CD1c-positive myeloid dendritic cell (primary cell): ENCODE data around the gene USP10.
A peak's percentile ranks its signal among the peaks of the same experiment; 100 is the strongest.

Experiments used
- DNase-seq: peaks from one replicate; pipeline ENCODE4 v3.0.0-alpha.2; 2016; ENCODE audit errors: extremely low spot score

The USP10 gene

DNA sequence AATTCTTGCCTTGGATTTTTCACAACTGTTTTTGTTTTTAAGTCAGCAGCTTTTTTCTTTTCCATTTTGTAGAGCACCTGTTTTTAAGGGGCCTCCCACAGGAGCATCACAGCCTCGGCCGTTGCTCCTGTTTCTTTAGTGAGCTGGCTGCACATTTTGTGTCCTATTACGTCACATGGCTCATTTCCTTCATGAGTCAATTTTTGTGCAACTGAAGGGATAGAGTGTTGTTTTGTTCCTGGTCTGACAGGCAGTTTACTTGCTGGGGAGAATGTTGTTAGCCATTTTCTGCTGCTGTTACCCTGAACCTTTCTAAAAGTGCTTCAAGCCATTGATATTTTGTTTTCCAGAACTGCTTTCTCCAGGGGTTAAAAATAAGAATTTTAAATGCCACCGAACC, 75.0 kb downstream of the USP10 start:
- DNase-seq: peak; percentile 60

DNA sequence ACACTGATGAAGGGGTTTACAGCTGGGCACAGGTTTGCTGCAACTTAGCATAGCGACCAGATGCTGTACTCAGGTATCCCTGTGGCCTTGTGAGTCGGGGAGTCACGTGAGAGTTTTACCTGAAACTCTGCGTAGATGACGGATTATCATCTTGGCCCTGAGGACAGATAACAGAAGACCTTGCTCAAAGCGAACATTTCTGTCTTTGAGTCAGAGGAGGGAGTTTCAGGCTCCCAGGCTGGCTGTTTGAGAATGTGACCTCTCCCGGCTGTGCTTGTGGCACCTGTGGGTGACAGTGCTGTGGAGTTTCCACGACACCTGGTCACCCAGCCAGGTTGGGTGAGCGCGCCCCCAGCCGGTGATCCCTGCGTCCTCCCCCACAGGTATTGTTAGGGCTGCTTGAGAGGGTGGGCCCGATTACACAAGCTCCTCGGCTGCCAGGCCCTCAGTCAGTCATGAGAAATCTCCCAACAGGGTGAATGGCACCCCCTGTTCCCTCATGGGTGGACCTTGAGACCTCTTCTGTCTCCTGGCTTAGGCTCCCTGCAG, 75.5 kb downstream of the USP10 start:
- DNase-seq: no peak

DNA sequence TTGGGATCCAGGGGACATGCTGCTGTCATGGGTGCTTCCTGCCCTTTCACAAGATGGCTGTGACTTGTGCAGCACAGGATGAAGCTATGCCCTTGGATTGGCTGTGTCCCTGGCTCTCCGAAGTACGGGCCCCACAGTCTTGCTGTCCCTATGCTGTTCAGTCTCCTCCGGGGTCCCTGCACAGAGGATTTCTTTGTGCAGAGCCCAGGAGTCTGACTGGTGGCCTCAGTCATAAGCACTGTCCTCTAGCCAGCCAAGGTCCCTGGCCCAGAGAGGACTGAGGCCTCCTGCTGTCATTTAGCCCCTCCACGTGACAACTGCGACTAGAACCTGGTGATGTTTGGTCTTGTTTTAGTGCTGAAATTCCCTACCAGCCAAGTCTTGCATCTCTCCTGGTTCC, 77.6 kb downstream of the USP10 start:
- no peak for DNase-seq

DNA sequence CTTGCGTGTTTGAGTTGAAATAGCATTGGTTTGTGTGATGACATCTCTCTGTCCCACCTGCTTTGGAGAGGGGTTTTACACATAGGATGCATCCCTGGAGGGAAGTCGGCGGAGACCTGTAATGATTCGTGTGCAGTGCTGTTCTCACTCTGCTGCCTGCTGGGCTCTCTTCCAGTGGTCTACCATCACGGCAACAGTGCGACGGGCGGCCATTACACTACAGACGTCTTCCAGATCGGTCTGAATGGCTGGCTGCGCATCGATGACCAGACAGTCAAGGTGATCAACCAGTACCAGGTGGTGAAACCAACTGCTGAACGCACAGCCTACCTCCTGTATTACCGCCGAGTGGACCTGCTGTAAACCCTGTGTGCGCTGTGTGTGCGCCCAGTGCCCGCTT, 78.9 kb downstream of the USP10 start:
- DNase-seq: no peak

DNA sequence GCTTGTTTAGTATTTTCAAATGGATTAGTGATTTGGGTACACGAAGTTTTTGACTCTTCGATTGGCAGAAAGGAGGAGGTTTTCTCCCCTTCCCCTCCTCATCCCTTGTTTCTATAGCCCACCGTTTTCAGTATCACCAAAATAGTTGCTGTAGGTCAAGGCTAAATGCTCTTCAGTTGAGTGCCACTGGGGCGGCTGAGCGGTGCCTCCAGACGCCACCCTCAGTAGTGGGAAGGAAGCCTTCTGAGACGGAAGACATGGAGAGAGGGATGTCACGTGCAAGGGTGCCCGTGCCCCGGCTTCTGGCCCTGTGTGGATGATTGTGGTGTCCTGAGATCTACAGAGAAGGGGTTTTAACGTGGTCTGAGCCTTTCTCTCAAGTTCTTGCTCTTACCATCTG, 80.3 kb downstream of the USP10 start:
- DNase-seq: no peak

DNA sequence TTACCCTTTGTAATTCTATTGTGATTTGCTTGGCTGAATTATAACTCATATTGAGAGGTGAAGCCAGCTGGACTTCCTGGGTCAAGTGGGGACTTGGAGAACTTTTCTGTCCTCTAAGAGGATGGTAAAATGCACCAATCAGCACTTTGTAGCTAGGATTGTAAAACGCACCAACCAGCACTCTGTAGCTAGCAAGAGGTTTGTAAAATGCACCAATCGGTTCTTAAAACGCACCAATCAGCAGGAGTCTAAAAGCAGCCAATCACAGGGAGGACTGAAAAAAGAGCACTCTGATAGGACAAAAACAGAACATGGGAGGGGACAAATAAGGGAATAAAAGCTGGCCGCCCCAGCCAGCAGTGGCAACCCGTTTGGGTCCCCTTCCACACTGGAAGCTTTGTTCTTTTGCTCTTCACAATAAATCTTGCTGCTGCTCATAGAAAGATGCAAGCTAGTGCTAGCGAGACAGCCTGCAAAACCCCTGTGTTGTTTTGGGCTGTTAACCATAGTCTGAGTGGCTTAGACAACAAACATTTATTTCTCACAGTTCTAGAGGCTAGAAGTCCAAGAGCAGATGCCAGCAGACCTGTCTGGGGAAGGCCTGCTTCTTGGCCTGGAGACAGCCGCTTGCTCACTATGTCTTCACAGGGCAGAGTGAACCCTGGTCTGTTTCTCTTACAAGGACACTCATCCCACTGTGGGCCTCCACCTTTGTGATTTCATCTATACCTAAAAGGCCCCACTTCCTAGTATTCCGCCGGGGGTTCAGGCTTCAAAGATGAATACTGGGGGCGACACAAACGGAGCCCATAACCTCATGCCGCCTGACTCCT, 81.0 kb downstream of the USP10 start:
- no peak for DNase-seq

DNA sequence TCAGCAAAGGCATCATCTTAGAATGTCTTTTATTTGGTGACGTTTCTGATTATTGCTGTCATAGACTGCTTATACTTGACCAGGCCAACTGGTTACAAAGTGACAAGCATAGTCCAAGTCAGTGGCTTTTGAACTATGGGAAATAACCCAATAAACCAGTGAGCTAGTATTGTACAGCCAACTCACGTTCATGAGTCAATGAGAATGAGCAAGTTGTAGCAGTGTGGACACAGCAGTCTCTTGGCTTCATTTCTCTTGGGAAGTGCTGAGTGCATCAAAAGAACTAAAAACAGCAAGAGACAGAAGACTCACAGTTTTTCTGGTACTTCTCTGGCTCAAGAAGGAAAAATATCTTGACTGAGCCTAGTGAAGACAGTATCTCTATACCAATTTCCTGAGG, 83.0 kb downstream of the USP10 start:
- no peak for DNase-seq

DNA sequence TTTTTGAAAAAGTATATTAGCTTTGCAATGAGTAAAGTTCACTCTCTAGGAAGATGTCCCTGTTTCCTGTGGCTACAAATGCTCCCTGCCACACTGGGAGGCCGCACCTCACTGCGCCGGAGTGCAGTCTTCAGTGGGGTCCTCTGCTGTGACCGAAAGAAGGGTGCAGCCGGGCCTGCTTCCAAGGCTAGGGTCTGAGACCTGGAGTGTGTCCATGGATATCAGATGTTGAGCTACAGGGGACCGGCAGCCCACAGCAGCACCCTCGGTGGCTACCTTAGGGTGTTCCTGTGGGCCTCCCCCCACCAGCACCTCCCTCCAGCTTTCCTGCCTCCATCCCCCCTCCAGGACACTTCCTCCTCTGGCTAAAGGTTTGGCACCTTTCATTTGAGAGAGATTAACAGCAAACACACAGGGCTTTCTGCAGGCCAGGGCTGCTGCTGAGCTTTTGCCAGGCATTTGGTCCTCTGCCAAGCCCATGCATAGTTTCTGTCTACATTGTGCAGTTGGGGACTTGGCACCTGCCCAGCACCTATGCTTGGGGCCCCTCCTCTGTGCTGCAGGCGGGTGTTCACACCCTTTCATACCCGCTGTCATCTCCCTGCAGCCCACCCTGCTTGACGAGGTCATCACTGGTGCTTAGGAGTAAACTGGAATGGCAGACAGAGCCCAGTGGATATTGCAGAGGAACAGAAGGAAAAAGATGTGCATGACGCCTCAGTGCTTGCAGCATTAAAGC, 86.2 kb downstream of the USP10 start:
- DNase-seq: no peak

DNA sequence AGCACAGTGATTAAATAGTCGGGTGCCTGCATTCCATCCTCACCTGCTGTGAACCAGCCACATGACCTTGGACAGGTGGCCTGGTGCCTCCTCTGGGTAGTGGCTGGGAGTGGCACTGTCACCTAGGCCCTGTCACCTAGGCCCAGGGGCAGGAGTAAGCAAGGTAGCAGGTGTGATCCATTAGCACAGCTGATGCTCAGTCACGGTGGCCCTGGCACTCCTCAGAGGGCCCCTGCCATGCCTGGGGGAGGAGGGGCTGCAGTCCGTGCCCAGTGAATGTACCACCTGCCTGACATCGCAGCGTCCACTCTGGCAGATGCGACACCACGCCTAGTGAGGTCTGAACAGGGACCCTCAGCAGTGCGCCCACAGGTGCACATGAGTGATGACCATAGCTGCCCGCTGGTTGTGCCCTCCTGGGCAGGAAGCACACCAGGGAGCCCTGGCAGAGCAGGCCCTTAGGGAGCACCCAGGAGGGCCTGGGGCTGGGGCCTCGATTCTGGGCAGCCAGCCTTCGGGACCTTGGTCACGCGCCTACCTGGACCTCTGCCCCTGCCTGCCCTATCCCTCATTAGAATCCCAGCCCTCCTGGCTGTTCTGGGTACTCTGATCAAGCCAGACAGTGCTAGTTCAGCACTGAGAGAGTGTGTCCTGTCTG, 86.9 kb downstream of the USP10 start:
- no peak for DNase-seq

DNA sequence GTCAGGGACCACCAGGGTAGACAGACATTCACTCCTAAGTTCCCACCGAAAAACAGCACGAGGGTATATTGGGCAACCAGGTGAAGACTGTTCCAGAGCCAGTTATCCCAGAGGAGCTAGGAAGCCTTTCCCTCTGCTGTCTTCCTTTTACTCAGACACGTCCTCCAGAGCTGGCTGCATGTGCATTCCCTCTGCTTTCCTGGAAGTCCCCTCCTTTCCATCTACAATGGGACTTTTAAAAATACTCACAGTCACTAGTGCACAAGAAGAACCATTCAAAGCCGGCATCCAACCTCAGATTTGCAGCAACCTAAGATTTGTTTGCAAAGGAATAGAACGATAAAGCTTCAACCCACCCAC, 87.4 kb downstream of the USP10 start:
- DNase-seq: no peak

DNA sequence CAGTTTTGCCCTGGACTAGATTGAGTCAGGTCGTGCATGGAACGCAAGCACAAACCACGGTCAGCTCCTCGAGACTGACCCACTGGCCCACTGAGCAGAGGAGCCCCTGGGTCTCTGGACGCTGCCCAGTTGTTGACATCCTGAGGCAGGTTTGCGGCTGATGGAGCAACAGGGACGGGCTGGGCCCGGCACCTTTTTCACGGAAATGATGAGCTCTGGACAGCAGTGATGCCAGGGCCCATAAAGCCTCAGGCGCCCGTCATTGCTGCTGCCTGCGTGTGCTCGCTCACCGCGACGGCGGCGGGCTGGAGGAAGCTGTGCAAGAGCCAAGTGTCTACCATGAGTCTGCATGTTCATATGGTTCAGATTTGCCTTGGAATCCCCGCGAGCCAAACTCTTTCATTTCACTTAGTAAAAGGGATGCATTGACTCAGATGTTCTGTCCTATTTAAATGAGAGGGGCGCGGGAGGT, 89.2 kb downstream of the USP10 start:
- no peak for DNase-seq

DNA sequence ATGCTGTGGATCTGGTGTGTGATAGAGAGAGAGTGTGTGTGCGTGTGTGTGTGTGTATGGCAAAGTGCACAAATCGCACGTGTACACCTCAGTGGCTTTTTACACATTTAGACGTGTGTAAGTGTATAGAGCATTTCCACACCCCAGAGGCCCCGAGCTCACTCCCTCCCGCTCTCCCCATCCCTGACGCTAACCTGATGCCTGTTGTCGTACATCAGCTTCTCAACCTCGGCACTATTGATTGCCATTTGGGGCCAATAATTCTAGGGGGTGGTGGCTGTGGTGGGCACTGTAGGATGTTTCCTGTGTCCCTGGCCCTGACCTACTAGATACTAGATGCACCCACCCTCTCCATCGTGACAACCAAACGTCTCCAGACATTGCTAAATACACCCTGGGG, 89.6 kb downstream of the USP10 start:
- DNase-seq: no peak

DNA sequence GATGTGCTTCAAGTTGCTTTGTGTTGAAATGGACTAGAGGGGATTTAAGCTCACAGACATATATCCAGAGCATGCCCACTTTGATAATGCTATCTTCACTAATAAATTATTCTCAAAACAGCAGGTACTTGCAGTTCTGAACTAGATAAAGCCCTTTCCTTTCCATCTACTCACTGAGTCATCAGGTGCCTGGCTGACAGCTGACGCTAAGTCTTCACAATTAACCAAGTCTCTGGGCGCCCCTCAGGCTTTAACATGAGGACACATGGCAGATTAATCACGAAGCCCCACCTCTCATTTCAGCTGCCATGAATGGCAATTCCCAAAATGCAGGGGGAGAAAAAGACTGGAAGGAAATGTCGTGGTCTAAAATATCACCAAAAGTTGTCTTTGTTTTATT, 90.5 kb downstream of the USP10 start:
- DNase-seq: no peak

DNA sequence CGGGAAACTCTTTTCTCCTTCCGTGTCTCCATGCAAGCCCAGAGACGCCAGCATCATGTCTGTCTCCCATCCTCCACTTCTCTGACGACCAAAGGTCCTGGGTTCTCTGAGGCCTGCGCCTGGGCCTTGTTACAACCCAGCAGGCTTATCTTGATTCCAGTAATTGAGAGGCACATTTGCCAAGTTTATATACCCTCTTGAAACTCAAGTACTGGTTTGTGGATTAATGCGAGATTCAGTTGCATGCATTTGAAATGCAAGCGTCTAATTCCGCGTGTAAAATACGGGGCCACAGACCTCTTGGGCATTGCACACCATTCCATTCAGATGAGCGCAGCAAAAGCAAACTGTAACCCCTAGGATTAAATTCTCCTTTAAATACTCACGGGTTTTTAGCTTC, 91.3 kb downstream of the USP10 start:
- DNase-seq: no peak

DNA sequence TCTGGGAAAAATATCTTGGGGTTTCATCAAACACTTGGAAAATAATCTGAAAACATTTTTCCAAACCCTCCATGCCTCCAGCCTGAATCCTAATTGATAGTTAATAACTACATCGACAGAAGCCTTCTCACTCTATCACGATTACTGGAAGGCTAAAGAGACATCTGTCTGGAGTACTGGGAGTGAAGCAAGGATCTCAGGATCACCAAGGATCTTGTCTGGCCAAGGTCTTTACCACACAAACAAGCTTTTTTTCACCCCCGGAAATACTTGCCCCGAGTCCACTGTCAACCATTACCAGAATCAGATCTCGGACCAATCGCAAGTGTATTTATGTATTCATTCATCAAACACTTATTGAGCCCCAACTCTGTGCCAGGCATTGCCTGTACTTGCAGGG, 91.7 kb downstream of the USP10 start:
- DNase-seq: no peak

DNA sequence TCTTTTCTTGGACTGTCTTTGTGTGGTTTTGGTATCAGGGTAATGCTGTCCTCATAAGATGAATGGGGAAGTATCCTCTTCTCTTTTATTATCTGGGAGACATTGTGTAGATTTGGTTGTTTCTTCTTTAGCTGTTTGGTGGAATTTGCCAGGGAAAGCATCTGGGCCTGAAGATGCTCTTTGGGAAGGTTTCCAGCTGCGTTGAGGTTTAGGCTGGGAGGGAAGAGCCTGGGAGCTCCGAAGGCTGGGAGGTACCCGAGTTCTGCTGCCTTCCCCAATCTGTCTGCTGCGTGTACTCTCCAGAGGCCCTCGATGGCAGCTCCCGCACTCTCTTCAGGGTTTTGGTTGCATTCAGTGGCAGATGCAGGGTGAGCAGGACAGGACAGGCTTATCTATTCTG, 94.4 kb downstream of the USP10 start:
- peak; percentile 24 for DNase-seq

DNA sequence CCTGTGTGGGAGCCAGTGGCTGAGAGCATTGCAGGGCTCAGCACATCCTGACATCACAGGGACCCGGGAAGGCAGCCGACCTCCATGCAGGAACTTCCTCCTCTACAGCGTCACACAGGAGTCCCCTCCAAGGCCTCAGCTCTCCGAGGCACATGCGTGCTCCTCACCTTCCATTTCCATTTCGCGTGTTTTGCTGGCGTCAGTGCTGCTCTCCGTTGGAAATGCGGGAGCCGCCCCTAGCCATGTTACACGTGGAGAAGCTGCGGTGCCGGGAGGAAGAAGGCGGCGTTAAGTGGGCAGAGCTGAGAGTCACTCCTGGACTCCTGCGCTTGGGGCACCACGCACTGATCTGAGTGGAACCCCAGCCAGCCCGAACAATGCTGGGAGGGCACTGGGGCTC, 94.8 kb downstream of the USP10 start:
- DNase-seq: no peak

DNA sequence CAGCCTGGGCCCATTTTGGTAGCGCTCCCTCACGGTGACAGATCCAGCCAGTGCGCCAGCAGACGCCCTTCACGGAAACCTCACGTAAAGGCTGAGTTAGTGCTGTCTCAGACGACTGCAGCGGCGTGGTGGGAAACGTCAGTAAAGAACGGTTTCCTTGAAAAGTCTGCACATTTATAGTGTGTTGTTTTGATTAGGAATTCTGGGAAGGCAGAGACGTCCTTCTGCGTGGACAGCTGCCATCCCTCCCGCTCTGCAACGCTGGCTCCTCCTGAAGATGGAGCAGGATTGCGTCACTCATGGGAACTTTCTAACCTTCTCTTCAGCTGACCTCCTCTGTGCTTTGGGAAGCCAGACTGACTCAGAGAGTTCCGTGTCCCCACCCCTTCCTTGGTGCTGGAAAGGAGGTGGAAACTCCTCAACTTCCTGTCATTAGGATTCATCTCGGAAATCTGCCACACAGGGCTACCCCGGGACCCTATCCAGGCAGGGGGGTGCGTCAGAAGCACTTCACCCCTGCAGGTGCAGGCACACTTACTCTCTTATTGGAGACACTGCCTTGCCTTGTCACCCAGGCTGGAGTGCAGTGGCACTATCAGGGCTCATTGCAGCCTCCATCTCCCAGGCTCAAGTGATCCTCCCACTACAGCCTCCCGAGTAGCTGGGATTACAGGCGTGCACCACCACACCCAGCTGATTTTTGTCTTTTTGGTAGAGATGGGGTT, 95.7 kb downstream of the USP10 start:
- peak; percentile 9 for DNase-seq

DNA sequence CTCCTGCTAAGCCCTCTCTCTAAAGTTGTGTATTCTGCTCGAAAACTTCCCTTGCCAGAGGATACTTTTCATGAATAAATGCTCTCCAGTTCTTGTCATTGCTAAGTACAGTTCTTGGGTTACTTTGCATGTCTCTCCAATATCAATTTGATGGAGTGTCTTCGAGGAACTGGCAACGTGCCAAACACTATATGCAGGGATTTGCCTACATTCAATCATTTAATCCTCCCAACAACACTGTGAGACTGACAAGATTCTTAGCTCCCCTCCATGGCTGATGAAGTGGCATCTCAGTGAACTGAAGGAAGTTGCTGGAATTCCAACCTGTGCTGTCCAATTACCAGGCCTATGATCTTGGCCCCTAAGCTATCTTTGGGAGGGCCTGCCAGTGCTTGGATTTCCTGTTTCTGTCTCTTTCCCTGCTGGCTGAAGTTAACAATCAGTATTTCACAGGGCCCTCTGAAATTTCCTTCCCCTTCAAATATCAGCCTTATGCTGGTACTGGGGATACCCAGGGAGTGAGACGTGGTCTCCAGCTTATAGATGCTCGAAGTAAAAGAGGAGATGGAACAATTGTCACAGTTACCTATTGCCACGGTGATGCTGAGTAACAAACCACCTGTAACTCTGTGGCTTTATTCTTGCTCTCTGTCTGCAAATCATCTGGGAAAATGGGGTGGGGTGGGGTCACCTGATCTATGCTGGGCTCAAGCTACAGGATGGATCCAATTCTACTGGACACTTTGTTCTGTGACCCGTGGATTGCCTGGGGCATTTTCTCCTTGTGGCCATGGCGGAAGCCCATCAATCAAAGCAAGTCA, 100.6 kb downstream of the USP10 start:
- DNase-seq: no peak

DNA sequence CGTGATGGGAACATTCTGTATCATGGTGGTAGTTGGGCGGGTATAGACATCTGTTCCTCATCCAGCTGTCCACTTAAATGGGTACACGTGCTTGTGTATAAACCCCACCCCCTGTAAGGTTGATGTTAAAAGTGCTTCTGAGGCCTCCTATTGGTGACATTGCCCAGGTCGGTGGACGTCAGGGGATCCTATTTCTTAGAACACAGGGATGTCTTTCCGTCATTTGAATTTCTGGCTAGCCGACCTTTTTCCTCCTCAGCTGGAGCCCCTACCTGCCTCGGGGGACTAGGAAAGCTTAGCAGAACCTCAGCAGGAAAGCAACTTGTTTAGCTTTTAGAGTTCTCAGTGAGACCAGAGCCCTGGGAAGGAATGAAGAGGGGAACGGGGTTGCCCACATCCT, 103.3 kb downstream of the USP10 start:
- no peak for DNase-seq

DNA sequence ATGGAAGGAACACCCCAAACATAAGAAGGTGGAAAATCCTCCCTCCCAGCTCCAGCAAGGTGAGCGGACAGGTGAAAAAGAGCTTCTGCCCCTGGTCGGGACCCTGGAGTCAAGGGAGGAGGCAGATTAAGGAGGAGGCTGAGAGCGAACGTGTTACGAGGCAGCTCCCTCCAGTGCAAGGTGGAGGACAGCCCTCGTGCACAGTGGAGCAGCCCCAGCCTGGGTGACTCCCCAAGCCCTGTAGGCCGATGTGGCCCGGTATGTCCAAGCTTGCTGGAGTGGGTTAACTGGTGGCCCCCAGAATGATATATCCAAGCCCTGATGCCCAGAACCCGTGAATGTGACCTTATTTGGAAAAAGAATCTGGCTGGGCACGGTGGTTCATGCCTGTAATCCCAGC, 104.5 kb downstream of the USP10 start:
- no peak for DNase-seq
